ENCODE measurements around the gene PARP6. TPM values are rescaled to one million over a fixed set of nuclear protein-coding genes. Genes with fewer than 3 reads are reported as not detected.

Gene PARP6
- total RNA-seq, 4 donors from 2014 or later = 59.2 to 76.8 (median 65.1) TPM

DNA sequence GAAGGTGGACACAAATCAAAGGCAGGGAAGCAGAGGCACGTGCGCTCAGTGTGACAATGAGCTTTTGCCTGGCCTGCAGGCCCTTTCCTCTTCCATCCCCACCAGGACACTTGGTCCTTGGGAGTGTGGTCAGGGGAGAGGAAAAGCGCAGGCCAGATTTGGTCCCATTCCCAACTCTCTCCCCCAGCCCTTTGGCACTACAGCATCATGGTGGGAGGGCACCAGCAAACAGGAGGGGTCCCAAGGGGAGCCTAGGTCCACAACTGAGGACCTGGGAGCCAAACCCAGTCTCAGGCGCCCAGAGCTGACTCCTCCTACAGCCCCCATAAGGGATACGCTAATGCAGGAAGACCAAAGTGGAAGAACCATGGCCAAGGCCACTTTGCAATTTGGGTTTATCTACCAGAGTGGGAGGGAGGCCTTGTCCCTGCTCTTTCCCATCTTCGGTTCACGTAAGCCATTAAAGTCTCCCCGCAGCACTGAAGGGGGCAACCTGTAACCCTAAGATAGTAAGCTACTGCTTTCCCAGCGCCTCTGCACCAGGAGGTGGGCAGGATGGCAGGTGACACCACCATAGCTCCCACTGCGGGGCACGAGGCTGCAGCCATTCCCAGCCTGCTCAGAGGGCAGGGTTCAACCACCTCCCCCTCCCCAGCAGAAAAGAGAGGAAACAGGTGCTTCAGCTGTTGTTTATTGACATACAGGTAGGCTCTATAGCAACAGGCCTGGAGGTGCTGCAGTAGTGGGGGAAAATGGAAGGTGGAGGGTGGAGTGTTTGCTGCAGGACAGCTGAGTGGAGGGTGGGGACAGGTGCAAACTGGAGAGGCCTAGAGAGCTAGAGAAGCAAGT is 73.8 kb downstream of the PARP6 start:
- peaks cover 0 to 36% (median 4%) of the 10 kb centered on the region in 4 donors for H3K4me1 ChIP-seq
- peaks cover 0 to 51% (median 24%) of the 10 kb centered on the region in 3 donors for H3K36me3 ChIP-seq
- TF ChIP-seq POLR2A (IDR thresholded peaks at IDR 0.05) = no peak
- no peak for TF ChIP-seq EP300 (IDR thresholded peaks at IDR 0.05)
- TF ChIP-seq, protein P1, sequence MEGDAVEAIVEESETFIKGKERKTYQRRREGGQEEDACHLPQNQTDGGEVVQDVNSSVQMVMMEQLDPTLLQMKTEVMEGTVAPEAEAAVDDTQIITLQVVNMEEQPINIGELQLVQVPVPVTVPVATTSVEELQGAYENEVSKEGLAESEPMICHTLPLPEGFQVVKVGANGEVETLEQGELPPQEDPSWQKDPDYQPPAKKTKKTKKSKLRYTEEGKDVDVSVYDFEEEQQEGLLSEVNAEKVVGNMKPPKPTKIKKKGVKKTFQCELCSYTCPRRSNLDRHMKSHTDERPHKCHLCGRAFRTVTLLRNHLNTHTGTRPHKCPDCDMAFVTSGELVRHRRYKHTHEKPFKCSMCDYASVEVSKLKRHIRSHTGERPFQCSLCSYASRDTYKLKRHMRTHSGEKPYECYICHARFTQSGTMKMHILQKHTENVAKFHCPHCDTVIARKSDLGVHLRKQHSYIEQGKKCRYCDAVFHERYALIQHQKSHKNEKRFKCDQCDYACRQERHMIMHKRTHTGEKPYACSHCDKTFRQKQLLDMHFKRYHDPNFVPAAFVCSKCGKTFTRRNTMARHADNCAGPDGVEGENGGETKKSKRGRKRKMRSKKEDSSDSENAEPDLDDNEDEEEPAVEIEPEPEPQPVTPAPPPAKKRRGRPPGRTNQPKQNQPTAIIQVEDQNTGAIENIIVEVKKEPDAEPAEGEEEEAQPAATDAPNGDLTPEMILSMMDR (IDR thresholded peaks at IDR 0.05) = no peak
- H3K27me3 ChIP-seq = no peaks in the 10 kb centered on the region
- H3K9me3 ChIP-seq = no peaks in the 10 kb centered on the region
- peak overlapping the region in 1 of 4 donors; percentile 82 for H3K27ac ChIP-seq
- 74 to 80% methylated on average over 10 of the region's 11 CpGs for WGBS, 2 donors
- DNase-seq (ENCODE audit: low spot score in 2 of 2) = no peak
- H3K4me3 ChIP-seq = no peak overlapping the region

DNA sequence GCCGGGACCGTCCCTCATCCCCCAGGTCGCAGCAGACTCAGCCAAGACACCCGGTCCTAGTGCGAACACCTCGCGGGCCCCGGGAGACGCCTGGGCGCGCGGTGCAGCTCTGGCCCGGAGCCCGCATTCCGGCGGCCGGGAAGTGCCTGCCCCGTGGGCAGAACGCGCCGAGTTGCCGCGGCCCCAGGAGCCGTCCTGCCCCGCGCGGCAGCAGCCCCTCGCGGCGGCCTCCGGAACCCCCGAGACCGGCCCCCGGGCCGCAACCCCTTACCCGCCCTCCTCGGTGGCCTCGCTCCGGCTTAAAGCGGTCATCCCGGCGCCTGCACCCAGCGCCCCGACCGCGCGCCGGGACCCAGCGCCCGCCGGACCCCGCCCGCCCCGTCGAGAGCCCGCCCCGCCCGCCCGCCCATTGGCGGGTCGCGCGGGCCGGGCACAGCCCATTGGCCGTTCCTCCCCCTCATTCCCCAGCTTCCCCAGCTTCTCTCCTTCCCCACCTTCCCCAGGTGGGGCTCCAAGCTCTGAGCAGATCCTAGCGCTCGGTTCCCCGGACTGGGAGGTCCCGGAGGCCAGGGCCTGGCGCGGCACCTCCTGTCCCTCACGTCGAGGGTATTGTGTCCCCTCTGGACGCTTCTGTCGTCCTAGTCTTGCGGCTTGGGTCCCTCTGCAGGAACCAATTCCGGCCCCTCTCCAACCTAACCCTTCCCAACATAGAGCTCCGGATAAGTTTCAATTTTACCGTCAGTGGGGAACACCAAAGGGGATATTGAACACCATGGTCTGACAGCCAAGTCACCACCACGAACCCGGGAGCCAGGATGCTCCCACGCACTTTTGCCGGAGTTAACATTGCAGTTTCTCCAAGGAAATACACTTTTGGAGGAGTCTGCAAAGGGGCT is 74.6 kb downstream of the PARP6 start, which contains the start of gene GRAMD2A:
TSS of gene GRAMD2A (minus strand) at position 328 of the 896 bp plus-strand sequence.
- no peak for TF ChIP-seq POLR2A (IDR thresholded peaks at IDR 0.05)
- TF ChIP-seq, protein P1 (IDR thresholded peaks at IDR 0.05) = no peak
- no peak for TF ChIP-seq EP300 (IDR thresholded peaks at IDR 0.05)
- Histone ChIP-seq H3K27ac (peak within 1 kb of the TSS in 3 of 4 donors; percentile 9 to 82 (median 67)), H3K4me3 (peak within 1 kb of the TSS; percentile 40 to 78 (median 46)), H3K4me1 (peaks cover 0 to 30% (median 4%) of the 10 kb centered on the region in 4 donors), H3K27me3 (peaks cover 0 to 2% of the 10 kb centered on the region in 2 donors), H3K36me3 (peaks cover 0 to 42% (median 21%) of the 10 kb centered on the region in 3 donors), H3K9me3 (no peaks in the 10 kb centered on the region)
- WGBS, 2 donors = 22 to 31% methylated on average over 24 to 28 of the region's 83 CpGs
- DNase-seq (ENCODE audit: low spot score in 2 of 2) = no peak

DNA sequence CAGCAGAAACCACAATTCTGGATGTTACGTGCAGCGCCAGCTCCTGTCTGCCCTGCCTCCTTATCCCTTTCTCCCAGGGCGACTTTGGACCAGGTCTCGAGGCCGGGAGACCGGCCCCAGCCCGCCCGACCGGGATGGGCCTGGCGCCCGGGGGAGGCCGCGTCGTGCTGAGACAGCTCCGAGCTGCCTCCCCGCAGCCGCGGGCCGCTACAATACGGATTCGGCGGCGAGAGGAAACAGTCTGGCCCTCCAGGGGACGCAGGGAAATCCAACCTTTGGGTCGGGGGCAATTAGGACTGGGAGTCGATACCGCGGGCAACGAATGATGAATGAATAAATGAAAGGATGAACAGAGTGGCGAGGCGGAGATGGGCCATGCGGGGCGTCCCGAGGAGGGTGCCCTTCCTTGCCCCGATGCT is 75.3 kb downstream of the PARP6 start:
- WGBS, 2 donors = 3 to 7% methylated on average over 32 to 35 of the region's 35 CpGs
- peak overlapping the region; percentile 40 to 78 (median 46) for H3K4me3 ChIP-seq
- no peak for TF ChIP-seq EP300 (IDR thresholded peaks at IDR 0.05)
- TF ChIP-seq, protein P1 (IDR thresholded peaks at IDR 0.05) = no peak
- no peak for TF ChIP-seq POLR2A (IDR thresholded peaks at IDR 0.05)
- DNase-seq (ENCODE audit: low spot score in 2 of 2) = no peak
- no peaks in the 10 kb centered on the region for H3K9me3 ChIP-seq
- peaks cover 0 to 36% (median 15%) of the 10 kb centered on the region in 3 donors for H3K36me3 ChIP-seq
- H3K4me1 ChIP-seq = peaks cover 0 to 30% (median 4%) of the 10 kb centered on the region in 4 donors
- H3K27me3 ChIP-seq = peaks cover 0 to 5% of the 10 kb centered on the region in 2 donors
- peak overlapping the region in 3 of 4 donors; percentile 9 to 82 (median 67) for H3K27ac ChIP-seq

DNA sequence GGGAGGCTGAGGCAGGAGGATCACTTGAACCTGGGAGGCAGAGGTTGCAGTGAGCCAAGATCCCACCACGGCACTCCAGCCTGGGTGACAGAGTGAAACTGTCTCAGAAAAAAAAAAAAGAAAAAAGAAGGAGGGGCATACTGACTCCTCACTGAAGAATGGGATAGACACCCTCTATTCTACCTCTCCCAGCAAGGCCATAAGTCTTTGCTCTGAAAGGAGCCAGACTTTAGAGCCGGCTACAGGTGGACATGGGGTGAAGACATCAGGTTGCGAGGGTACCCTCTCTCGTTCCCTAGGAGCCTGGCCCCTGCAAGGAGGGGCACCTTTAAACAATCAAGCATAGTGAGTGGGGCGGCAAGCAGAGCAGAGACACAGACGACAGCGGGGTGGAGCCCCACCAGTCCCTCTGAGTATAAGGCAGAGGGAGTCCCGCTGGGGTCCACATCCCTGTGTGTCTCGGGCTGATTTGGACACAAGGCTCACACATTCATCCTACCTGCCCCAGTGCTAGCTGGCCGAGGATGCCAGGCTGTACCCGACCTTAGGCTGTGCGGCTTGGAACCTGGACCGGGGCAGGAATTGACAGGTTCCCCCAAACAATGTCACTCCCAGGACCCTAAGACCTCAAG is 75.8 kb downstream of the PARP6 start:
- H3K27ac ChIP-seq = peak overlapping the region in 2 of 4 donors; percentile 67 to 82
- no peak for DNase-seq (ENCODE audit: low spot score in 2 of 2)
- peaks cover 0 to 31% (median 12%) of the 10 kb centered on the region in 3 donors for H3K36me3 ChIP-seq
- peaks cover 0 to 26% (median 3%) of the 10 kb centered on the region in 4 donors for H3K4me1 ChIP-seq
- WGBS, 2 donors = 50 to 57% methylated on average over 13 of the region's 13 CpGs
- H3K4me3 ChIP-seq = peak overlapping the region; percentile 40 to 78 (median 46)
- no peaks in the 10 kb centered on the region for H3K9me3 ChIP-seq
- H3K27me3 ChIP-seq = peaks cover 0 to 5% of the 10 kb centered on the region in 2 donors
- no peak for TF ChIP-seq EP300 (IDR thresholded peaks at IDR 0.05)
- TF ChIP-seq POLR2A (IDR thresholded peaks at IDR 0.05) = no peak
- TF ChIP-seq, protein P1 (IDR thresholded peaks at IDR 0.05) = no peak
